Measurements from ENCODE around the gene PAM16. TPM values are rescaled to one million over a fixed set of nuclear protein-coding genes. Genes with fewer than 3 reads are reported as not detected.

PAM16 gene
- total and polyA plus RNA-seq, 9 of the 15 experiments (the other 6 are each of a cell fraction or from before 2014, with no cell fraction given): 38.7 to 273 (median 79.3) TPM

DNA sequence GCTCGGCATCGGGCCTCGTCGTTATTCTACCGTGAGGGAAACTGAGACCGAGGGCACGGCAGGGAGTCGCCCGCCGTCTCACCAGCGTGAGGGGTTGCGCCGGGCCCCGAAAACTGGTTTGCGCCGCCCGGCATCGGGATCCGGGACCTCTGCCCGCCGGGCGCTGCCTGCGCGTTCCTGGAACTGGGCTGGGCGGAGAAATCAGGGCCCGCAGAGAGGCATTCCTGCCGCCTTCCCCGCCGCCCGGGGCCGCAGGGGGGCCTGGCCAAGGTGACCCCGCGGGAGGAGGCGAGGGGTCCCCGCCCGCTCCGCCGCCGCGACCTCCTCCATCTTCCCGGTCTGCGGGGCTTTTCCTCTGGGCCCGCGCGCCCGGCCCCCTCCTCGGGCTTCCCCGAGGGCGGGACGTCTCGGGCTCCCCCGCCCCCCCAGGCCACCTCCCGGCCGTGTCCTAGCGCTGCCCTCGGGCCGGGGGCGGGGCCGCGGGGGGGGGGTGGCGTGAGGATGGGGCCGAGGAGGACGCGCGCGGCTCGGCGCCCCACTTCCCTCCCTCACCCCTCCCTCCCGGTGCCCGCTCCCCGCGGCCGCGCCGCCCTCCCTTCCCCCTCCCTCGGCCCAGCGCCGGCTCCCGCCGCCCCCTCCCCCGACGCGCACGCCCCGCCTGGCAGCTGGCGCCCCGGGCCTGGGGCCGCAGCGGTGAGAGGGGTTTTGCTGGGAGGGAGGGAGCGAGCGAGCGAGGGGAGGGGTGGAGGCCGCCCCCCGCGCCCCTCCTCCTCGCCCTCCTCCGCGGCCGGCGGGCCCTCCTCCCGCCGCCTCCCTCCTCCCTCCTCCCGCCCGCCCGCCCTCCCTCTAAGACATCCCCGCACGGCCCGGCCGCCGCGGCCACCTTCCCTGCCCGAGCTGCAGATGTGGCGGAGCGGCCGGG, 35.7 kb downstream of the PAM16 start, which contains the start of gene GLIS2 (continued):
- TF ChIP-seq, protein P1, sequence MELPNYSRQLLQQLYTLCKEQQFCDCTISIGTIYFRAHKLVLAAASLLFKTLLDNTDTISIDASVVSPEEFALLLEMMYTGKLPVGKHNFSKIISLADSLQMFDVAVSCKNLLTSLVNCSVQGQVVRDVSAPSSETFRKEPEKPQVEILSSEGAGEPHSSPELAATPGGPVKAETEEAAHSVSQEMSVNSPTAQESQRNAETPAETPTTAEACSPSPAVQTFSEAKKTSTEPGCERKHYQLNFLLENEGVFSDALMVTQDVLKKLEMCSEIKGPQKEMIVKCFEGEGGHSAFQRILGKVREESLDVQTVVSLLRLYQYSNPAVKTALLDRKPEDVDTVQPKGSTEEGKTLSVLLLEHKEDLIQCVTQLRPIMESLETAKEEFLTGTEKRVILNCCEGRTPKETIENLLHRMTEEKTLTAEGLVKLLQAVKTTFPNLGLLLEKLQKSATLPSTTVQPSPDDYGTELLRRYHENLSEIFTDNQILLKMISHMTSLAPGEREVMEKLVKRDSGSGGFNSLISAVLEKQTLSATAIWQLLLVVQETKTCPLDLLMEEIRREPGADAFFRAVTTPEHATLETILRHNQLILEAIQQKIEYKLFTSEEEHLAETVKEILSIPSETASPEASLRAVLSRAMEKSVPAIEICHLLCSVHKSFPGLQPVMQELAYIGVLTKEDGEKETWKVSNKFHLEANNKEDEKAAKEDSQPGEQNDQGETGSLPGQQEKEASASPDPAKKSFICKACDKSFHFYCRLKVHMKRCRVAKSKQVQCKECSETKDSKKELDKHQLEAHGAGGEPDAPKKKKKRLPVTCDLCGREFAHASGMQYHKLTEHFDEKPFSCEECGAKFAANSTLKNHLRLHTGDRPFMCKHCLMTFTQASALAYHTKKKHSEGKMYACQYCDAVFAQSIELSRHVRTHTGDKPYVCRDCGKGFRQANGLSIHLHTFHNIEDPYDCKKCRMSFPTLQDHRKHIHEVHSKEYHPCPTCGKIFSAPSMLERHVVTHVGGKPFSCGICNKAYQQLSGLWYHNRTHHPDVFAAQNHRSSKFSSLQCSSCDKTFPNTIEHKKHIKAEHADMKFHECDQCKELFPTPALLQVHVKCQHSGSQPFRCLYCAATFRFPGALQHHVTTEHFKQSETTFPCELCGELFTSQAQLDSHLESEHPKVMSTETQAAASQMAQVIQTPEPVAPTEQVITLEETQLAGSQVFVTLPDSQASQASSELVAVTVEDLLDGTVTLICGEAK (IDR thresholded peaks at IDR 0.05): no peak
- TF ChIP-seq, protein P1 (CRISPR knock-in tag; IDR thresholded peaks at IDR 0.05): no peak
- TF ChIP-seq, protein P2, sequence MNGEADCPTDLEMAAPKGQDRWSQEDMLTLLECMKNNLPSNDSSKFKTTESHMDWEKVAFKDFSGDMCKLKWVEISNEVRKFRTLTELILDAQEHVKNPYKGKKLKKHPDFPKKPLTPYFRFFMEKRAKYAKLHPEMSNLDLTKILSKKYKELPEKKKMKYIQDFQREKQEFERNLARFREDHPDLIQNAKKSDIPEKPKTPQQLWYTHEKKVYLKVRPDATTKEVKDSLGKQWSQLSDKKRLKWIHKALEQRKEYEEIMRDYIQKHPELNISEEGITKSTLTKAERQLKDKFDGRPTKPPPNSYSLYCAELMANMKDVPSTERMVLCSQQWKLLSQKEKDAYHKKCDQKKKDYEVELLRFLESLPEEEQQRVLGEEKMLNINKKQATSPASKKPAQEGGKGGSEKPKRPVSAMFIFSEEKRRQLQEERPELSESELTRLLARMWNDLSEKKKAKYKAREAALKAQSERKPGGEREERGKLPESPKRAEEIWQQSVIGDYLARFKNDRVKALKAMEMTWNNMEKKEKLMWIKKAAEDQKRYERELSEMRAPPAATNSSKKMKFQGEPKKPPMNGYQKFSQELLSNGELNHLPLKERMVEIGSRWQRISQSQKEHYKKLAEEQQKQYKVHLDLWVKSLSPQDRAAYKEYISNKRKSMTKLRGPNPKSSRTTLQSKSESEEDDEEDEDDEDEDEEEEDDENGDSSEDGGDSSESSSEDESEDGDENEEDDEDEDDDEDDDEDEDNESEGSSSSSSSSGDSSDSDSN (IDR thresholded peaks at IDR 0.05; ENCODE audit: borderline replicate concordance in 1 of 2, low read depth in 2 of 2, low read length in 2 of 2): peak in 1 of 2 experiments; percentile 6; a peak in 1 of 4 replicates
- TF ChIP-seq ZNF79 (CRISPR knock-in tag; IDR thresholded peaks at IDR 0.05; ENCODE audit: low read depth): no peak
- no peak for TF ChIP-seq PHB2 (IDR thresholded peaks at IDR 0.05; ENCODE audit: low read depth)
- no peak for TF ChIP-seq ELF1 (tag; IDR thresholded peaks at IDR 0.05)
- TF ChIP-seq, protein P3, sequence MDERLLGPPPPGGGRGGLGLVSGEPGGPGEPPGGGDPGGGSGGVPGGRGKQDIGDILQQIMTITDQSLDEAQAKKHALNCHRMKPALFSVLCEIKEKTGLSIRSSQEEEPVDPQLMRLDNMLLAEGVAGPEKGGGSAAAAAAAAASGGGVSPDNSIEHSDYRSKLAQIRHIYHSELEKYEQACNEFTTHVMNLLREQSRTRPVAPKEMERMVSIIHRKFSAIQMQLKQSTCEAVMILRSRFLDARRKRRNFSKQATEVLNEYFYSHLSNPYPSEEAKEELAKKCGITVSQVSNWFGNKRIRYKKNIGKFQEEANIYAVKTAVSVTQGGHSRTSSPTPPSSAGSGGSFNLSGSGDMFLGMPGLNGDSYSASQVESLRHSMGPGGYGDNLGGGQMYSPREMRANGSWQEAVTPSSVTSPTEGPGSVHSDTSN (CRISPR knock-in tag; IDR thresholded peaks at IDR 0.05; ENCODE audit: low read depth): no peak
- TF ChIP-seq, protein P3 (tag; conservative IDR thresholded peaks at IDR 0.05; ENCODE audit: low read depth): no peak
- TF ChIP-seq, protein P4, sequence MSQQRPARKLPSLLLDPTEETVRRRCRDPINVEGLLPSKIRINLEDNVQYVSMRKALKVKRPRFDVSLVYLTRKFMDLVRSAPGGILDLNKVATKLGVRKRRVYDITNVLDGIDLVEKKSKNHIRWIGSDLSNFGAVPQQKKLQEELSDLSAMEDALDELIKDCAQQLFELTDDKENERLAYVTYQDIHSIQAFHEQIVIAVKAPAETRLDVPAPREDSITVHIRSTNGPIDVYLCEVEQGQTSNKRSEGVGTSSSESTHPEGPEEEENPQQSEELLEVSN (IDR thresholded peaks at IDR 0.05; ENCODE audit: borderline replicate concordance in 1 of 2, extremely low read depth in 1 of 2, insufficient read depth in 1 of 2, insufficient read length in 1 of 2, low read depth in 1 of 2, low read length in 1 of 2, poor library complexity in 1 of 2, severe bottlenecking in 1 of 2): peak in 1 of 2 experiments; percentile 7

Data from K562 (cell line).